Neutrophil (primary cell): ENCODE results near the gene ENTPD5.

Source experiments
- H3K27ac ChIP-seq: fragments of 200-600 bp; sonication (generic); 2 replicates; pipeline ENCODE4 v1.5.1; 2016; ENCODE audit warnings: mild to moderate bottlenecking, moderate library complexity
- H3K27me3 ChIP-seq: fragments of 200-600 bp; sonication (generic); 2 replicates; pipeline ENCODE4 v1.6.0; 2016; ENCODE audit warnings: mild to moderate bottlenecking
- H3K36me3 ChIP-seq: fragments of 200-600 bp; sonication (generic); 2 replicates; pipeline ENCODE4 v1.5.1; 2017
- H3K4me1 ChIP-seq, 2 experiments: fragments of 200-600 bp in 1 of 2; sonication (generic) in 1 of 2; 1 replicate in 1 of 2; 2 replicates in 1 of 2; pipeline versions ENCODE4 v1.5.1 to v1.6.1; 2013 to 2016; ENCODE audit warnings: low read depth in 1 of 2, low read length in 1 of 2, mild to moderate bottlenecking in 1 of 2, moderate library complexity in 1 of 2; ENCODE audit not compliant: control insufficient read depth in 1 of 2, insufficient read depth in 1 of 2
- H3K4me3 ChIP-seq, 2 experiments: fragments of 200-600 bp in 1 of 2; sonication (generic) in 1 of 2; 1 replicate in 1 of 2; 2 replicates in 1 of 2; pipeline ENCODE4 v1.5.1; 2013 to 2016; ENCODE audit warnings: low read depth in 1 of 2, low read length in 1 of 2, mild to moderate bottlenecking in 1 of 2, moderate library complexity in 1 of 2
- H3K9me3 ChIP-seq: fragments of 200-600 bp; sonication (generic); 2 replicates; pipeline ENCODE4 v1.5.1; 2016
- TF ChIP-seq, protein P1 (sequence below): fragments of 200-600 bp; sonication (generic); IDR thresholded peaks from 2 replicates; pipeline ENCODE4 v1.5.1; 2016; ENCODE audit warnings: antibody characterized with exemption

Gene ENTPD5

DNA sequence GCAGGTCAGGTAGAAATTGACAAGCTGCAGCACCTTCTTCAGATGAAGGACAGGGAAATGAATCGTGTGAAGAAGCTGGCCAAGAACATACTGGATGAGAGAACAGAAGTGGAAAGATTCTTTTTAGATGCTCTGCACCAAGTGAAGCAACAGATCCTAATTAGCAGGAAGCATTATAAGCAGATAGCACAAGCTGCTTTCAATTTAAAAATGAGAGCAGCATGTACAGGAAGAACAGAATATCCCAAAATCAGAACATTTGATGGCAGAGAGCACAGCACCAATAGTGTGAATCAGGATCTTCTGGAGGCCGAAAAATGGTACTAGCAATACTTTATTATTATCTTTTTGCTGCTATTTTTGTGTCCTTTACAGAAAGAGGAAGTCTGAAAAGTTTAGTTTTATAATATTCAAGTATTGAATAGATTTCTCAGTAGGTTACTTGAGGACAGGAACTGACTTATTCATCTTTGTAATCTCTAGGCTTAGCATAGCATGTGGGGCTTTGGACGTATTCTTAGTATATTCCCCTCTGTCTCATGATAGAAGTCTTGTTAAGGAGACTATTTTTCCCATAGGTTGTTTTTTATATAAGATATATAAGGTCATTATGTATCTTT lies 30.9 kb upstream of the ENTPD5 start:
- TF ChIP-seq, protein P1, sequence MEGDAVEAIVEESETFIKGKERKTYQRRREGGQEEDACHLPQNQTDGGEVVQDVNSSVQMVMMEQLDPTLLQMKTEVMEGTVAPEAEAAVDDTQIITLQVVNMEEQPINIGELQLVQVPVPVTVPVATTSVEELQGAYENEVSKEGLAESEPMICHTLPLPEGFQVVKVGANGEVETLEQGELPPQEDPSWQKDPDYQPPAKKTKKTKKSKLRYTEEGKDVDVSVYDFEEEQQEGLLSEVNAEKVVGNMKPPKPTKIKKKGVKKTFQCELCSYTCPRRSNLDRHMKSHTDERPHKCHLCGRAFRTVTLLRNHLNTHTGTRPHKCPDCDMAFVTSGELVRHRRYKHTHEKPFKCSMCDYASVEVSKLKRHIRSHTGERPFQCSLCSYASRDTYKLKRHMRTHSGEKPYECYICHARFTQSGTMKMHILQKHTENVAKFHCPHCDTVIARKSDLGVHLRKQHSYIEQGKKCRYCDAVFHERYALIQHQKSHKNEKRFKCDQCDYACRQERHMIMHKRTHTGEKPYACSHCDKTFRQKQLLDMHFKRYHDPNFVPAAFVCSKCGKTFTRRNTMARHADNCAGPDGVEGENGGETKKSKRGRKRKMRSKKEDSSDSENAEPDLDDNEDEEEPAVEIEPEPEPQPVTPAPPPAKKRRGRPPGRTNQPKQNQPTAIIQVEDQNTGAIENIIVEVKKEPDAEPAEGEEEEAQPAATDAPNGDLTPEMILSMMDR = no peak
- Histone ChIP-seq H3K4me1 (no peaks in the 10 kb centered on the region), H3K9me3 (no peaks in the 10 kb centered on the region), H3K36me3 (no peaks in the 10 kb centered on the region), H3K4me3 (no peak overlapping the region), H3K27ac (no peak overlapping the region), H3K27me3 (no peaks in the 10 kb centered on the region)

DNA sequence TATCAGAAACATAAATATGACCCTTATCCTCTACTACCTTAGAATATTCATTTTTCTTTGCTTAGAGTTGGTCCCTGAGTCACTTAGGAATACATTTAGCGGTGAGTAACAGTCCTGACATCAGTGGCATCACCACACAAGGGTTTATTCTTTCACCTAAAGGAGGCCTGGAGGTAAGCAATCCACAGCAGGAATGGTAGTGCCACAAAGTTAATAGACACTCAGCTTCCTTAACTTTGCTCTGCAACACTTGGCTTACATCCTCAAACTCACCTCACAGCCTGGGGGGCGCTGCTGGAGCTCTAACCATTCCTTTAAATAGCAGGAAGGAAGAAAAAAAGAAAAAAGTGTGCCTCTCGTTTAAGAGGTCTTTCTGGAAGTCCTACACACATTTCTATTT lies 29.2 kb upstream of the ENTPD5 start:
- no peak overlapping the region for H3K4me3 ChIP-seq
- no peaks in the 10 kb centered on the region for H3K9me3 ChIP-seq
- TF ChIP-seq, protein P1 = no peak
- H3K27ac ChIP-seq = no peak overlapping the region
- H3K27me3 ChIP-seq = no peaks in the 10 kb centered on the region
- no peaks in the 10 kb centered on the region for H3K4me1 ChIP-seq
- no peaks in the 10 kb centered on the region for H3K36me3 ChIP-seq

DNA sequence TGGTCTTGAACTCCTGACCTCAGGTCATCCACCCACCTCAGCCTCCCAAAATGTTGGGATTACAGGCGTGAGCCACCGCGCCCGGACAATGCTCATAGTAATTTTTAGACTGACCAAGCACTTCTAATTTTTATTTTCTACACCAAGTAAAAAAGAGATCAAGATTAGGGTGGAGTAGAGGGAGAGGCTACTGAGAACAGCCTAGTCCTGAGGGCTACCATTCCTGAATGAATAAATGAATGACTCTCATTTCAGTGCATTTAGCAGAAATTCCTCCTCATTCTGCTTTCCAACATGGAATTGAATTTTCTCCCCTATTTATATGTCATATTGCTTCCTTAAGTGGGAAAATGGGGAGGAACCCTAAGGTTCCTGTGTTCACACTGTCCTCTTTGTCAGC lies 26.4 kb upstream of the ENTPD5 start:
- TF ChIP-seq, protein P1 = no peak
- Histone ChIP-seq H3K4me1 (no peaks in the 10 kb centered on the region), H3K4me3 (no peak overlapping the region), H3K27me3 (no peaks in the 10 kb centered on the region), H3K9me3 (no peaks in the 10 kb centered on the region), H3K27ac (no peak overlapping the region), H3K36me3 (no peaks in the 10 kb centered on the region)

DNA sequence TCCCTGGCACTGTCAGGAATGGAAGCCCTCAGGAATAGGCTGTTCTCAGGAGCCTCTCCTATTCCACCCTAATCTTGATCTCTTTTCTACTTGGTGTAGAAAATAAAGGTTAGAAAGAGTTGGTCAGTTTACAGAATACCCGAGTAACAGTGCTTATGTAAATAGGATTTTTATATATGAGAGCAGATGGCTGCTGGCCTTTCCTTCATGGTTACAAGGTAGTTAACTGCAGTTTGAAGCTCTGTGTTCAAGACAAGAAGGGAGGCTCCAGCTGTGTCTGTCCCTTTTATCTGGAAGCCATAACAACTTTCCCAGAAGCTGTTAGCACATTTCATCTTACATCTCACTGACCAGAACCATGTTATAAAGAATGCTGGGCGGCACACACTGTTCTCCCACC lies 23.2 kb upstream of the ENTPD5 start:
- TF ChIP-seq, protein P1 = no peak

DNA sequence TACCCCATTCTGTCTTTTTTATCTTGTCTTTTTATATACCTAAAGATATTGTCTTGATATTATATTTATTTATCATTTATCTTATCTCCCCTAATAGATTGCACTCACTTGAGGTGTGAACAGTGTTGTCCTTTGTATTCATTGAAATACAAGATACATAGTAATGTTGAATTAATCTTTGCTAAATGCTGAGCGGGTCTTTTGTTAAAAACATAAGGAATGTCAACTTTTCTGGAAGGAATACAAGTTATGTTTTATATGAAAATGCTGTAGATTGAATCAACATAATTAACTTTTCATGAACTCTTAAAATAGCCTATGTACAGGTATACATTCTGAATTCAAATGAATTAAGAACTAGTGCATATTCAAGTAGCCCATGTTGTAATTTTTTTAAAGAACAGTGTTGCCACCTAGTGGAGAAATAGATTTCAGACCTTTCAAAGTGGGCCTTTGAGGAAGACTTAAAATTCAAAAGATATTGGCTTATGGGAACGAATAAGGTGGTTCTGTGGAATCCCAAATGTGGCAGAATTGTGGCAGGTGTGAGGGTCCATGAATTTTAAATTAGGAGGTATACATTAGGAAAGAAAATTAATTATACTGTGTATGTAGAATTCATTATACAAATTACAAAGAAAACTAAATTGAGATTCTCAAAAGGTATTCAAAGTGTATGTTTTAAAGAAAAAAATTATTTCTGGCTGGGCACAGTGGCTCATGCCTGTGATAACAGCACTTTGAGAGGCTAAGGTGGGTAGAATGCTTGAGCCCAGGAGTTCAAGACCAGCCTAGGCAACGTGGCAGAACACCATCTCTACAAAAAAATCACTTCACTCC lies 19.2 kb upstream of the ENTPD5 start:
- TF ChIP-seq, protein P1 = peak; percentile 52
- Histone ChIP-seq H3K36me3 (no peaks in the 10 kb centered on the region), H3K4me1 (no peaks in the 10 kb centered on the region), H3K9me3 (no peaks in the 10 kb centered on the region), H3K27ac (no peak overlapping the region), H3K27me3 (no peaks in the 10 kb centered on the region), H3K4me3 (no peak overlapping the region)

More for the DNA sequence above, 23.2 kb upstream of the ENTPD5 start:
- Histone ChIP-seq H3K27ac (no peak overlapping the region), H3K27me3 (no peaks in the 10 kb centered on the region), H3K4me3 (no peak overlapping the region), H3K36me3 (no peaks in the 10 kb centered on the region), H3K9me3 (no peaks in the 10 kb centered on the region), H3K4me1 (no peaks in the 10 kb centered on the region)
